Trophoblast cell (in vitro differentiated cells and primary cell): ENCODE results near the gene SEZ6L.

Source experiments
- DNase-seq, 2 donors: peaks; one replicate each; pipeline ENCODE4 v3.0.0-alpha.2; 2016
- H2AFZ ChIP-seq: 2 replicates; pipeline ENCODE4 v1.6.1; 2013; ENCODE audit warnings: low read length, moderate library complexity, mild to moderate bottlenecking; ENCODE audit not compliant: insufficient read depth, poor library complexity
- H2AK5ac ChIP-seq: 2 replicates; pipeline ENCODE4 v1.6.1; 2013; ENCODE audit warnings: mild to moderate bottlenecking, low read length
- H2BK120ac ChIP-seq: 2 replicates; pipeline ENCODE4 v1.6.1; 2013; ENCODE audit warnings: low read length, mild to moderate bottlenecking, moderate library complexity; ENCODE audit not compliant: insufficient read depth, poor library complexity
- H2BK12ac ChIP-seq: 2 replicates; pipeline ENCODE4 v1.6.1; 2013; ENCODE audit warnings: mild to moderate bottlenecking, low read length, moderate library complexity
- H2BK5ac ChIP-seq: 2 replicates; pipeline ENCODE4 v1.6.1; 2013; ENCODE audit warnings: low read length, low read depth, moderate library complexity, mild to moderate bottlenecking; ENCODE audit not compliant: poor library complexity
- H3K14ac ChIP-seq: 2 replicates; pipeline ENCODE4 v1.6.1; 2013; ENCODE audit warnings: mild to moderate bottlenecking, low read length
- H3K18ac ChIP-seq: 2 replicates; pipeline ENCODE4 v1.6.1; 2013; ENCODE audit warnings: mild to moderate bottlenecking, low read length
- H3K23ac ChIP-seq: 2 replicates; pipeline ENCODE4 v1.6.1; 2013; ENCODE audit warnings: low read length
- H3K27ac ChIP-seq: 2 replicates; pipeline ENCODE4 v1.5.1; 2013; ENCODE audit warnings: low read depth, mild to moderate bottlenecking, inconsistent platforms, low read length, moderate library complexity
- H3K27me3 ChIP-seq: 2 replicates; pipeline ENCODE4 v1.6.1; 2013; ENCODE audit warnings: inconsistent platforms, mild to moderate bottlenecking, low read length, moderate library complexity; ENCODE audit not compliant: insufficient read depth
- H3K36me3 ChIP-seq, 2 experiments: 1 replicate in 1 of 2; 2 replicates in 1 of 2; pipeline ENCODE4 v1.6.1; 2013; ENCODE audit warnings: low read length in 2 of 2, mild to moderate bottlenecking in 2 of 2, moderate library complexity in 1 of 2; ENCODE audit not compliant: insufficient read depth in 2 of 2, control insufficient read depth in 1 of 2
- H3K4ac ChIP-seq: 2 replicates; pipeline ENCODE4 v1.6.1; 2013; ENCODE audit warnings: low read depth, mild to moderate bottlenecking, low read length, moderate library complexity
- H3K4me1 ChIP-seq, 2 experiments: 1 replicate in 1 of 2; 2 replicates in 1 of 2; pipeline ENCODE4 v1.6.1; 2013; ENCODE audit warnings: low read length in 2 of 2, mild to moderate bottlenecking in 2 of 2, moderate library complexity in 1 of 2; ENCODE audit not compliant: insufficient read depth in 2 of 2, control insufficient read depth in 1 of 2
- H3K4me2 ChIP-seq: 2 replicates; pipeline ENCODE4 v1.6.1; 2013; ENCODE audit warnings: inconsistent platforms, mild to moderate bottlenecking, low read length, moderate library complexity
- H3K4me3 ChIP-seq: 2 replicates; pipeline ENCODE4 v1.5.1; 2013; ENCODE audit warnings: mild to moderate bottlenecking, low read depth, low read length, inconsistent platforms
- H3K79me1 ChIP-seq: one replicate; pipeline ENCODE4 v1.6.1; 2013; ENCODE audit warnings: low read length
- H3K79me2 ChIP-seq: 2 replicates; pipeline ENCODE4 v1.6.1; 2013; ENCODE audit warnings: low read length, mild to moderate bottlenecking; ENCODE audit not compliant: control insufficient read depth, insufficient read depth, poor library complexity
- H3K9ac ChIP-seq: 2 replicates; pipeline ENCODE4 v1.6.1; 2013; ENCODE audit warnings: mild to moderate bottlenecking, low read length
- H3K9me3 ChIP-seq: 2 replicates; pipeline ENCODE4 v1.6.1; 2013; ENCODE audit warnings: low read depth, mild to moderate bottlenecking, control low read depth, inconsistent platforms, low read length; ENCODE audit not compliant: insufficient read depth
- H4K12ac ChIP-seq: 2 replicates; pipeline ENCODE4 v1.6.1; 2013; ENCODE audit warnings: low read depth, mild to moderate bottlenecking, low read length, moderate library complexity
- H4K8ac ChIP-seq: 2 replicates; pipeline ENCODE4 v1.6.1; 2013; ENCODE audit warnings: low read depth, mild to moderate bottlenecking, low read length, moderate library complexity
- H4K91ac ChIP-seq: one replicate; pipeline ENCODE4 v1.6.1; 2013; ENCODE audit warnings: low read depth, mild to moderate bottlenecking, low read length, moderate library complexity
- WGBS: extraction: QIAGEN DNeasy Blood & Tissue Kit; methylation state at CpG from one replicate; pipeline ENCODE4 v1.1.7; 2013; ENCODE audit warnings: missing lambda C conversion rate; ENCODE audit not compliant: insufficient read length, insufficient coverage; ENCODE audit errors: extremely low coverage; 5-methylcytosine and 5-hydroxymethylcytosine counted together

SEZ6L gene

GRCh38 chr22:26139310-26139709, 30.0 kb upstream of the SEZ6L start:
- no peak overlapping the region for H2AK5ac ChIP-seq
- no peaks in the 10 kb centered on the region for H3K79me2 ChIP-seq
- no peak for DNase-seq
- H3K4me3 ChIP-seq: no peak overlapping the region
- H4K12ac ChIP-seq: no peak overlapping the region
- H3K27me3 ChIP-seq: no peaks in the 10 kb centered on the region
- no peaks in the 10 kb centered on the region for H3K9me3 ChIP-seq
- H3K4ac ChIP-seq: no peak overlapping the region
- H2BK12ac ChIP-seq: no peak overlapping the region
- no peak overlapping the region for H2AFZ ChIP-seq
- H3K79me1 ChIP-seq: no peaks in the 10 kb centered on the region
- H4K91ac ChIP-seq: no peak overlapping the region
- H3K27ac ChIP-seq: no peak overlapping the region
- no peaks in the 10 kb centered on the region for H3K4me1 ChIP-seq
- H2BK120ac ChIP-seq: no peak overlapping the region
- no CpG with 5 or more reads among the region's 4 CpGs for WGBS
- no peak overlapping the region for H3K14ac ChIP-seq
- no peak overlapping the region for H4K8ac ChIP-seq
- no peak overlapping the region for H3K23ac ChIP-seq
- no peaks in the 10 kb centered on the region for H3K36me3 ChIP-seq
- no peak overlapping the region for H3K18ac ChIP-seq
- no peak overlapping the region for H3K9ac ChIP-seq
- no peak overlapping the region for H3K4me2 ChIP-seq
- H2BK5ac ChIP-seq: no peak overlapping the region

GRCh38 chr22:26141831-26142230, 27.4 kb upstream of the SEZ6L start:
- no peak overlapping the region for H2AFZ ChIP-seq
- H2BK12ac ChIP-seq: no peak overlapping the region
- H3K9ac ChIP-seq: no peak overlapping the region
- no peak overlapping the region for H4K91ac ChIP-seq
- WGBS: no CpG with 5 or more reads among the region's 4 CpGs
- H3K14ac ChIP-seq: no peak overlapping the region
- H3K4me2 ChIP-seq: no peak overlapping the region
- H3K36me3 ChIP-seq: no peaks in the 10 kb centered on the region
- H4K8ac ChIP-seq: no peak overlapping the region
- no peaks in the 10 kb centered on the region for H3K4me1 ChIP-seq
- H3K4me3 ChIP-seq: no peak overlapping the region
- no peaks in the 10 kb centered on the region for H3K79me1 ChIP-seq
- H2BK5ac ChIP-seq: no peak overlapping the region
- no peak for DNase-seq
- no peaks in the 10 kb centered on the region for H3K79me2 ChIP-seq
- no peak overlapping the region for H4K12ac ChIP-seq
- H3K23ac ChIP-seq: no peak overlapping the region
- no peak overlapping the region for H3K4ac ChIP-seq
- no peak overlapping the region for H3K18ac ChIP-seq
- no peak overlapping the region for H2AK5ac ChIP-seq
- no peak overlapping the region for H2BK120ac ChIP-seq
- no peaks in the 10 kb centered on the region for H3K27me3 ChIP-seq
- H3K9me3 ChIP-seq: no peaks in the 10 kb centered on the region
- H3K27ac ChIP-seq: no peak overlapping the region

- no CpG with 5 or more reads among the region's 3 CpGs for WGBS
- Histone ChIP-seq H4K12ac (no peak overlapping the region), H2BK12ac (no peak overlapping the region), H3K27me3 (no peaks in the 10 kb centered on the region), H3K9me3 (no peaks in the 10 kb centered on the region), H2BK5ac (no peak overlapping the region), H3K79me1 (no peaks in the 10 kb centered on the region), H2AK5ac (no peak overlapping the region), H3K4me3 (no peak overlapping the region), H3K9ac (no peak overlapping the region), H3K4me1 (no peaks in the 10 kb centered on the region), H4K8ac (no peak overlapping the region), H2AFZ (no peak overlapping the region), H3K36me3 (no peaks in the 10 kb centered on the region), H2BK120ac (no peak overlapping the region), H3K4ac (no peak overlapping the region), H3K27ac (no peak overlapping the region), H3K23ac (no peak overlapping the region), H3K14ac (no peak overlapping the region), H3K18ac (no peak overlapping the region), H4K91ac (no peak overlapping the region), H3K79me2 (no peaks in the 10 kb centered on the region), H3K4me2 (no peak overlapping the region)
- no peak for DNase-seq
These were observed 25.4 kb upstream of the SEZ6L start for GRCh38 chr22:26143806-26144325.

DNA sequence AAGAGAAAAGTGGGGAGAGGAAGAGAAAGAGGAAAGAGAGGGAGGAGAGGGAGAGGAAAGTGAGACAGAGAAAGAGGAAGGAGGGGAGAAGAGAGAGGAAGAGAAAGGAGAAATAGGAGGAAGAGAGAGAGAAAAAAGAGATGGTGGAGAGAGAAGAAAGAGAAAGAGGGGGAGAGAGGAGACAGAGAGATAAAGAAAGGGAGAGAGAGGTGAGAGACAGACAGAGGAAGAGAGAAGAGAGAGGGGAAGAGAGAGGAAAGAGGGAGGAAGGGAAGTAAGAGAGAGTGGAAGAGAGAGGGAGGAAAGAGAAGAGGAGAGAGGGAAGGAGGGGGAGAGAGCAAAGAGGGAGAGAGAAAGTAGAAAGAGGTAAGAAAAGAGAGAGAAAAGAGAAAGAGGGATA, 9.4 kb upstream of the SEZ6L start:
- no peaks in the 10 kb centered on the region for H3K79me1 ChIP-seq
- H2BK120ac ChIP-seq: no peak overlapping the region
- no peak overlapping the region for H3K9ac ChIP-seq
- H3K4me3 ChIP-seq: no peak overlapping the region
- no peak overlapping the region for H3K23ac ChIP-seq
- H3K36me3 ChIP-seq: no peaks in the 10 kb centered on the region
- no peak overlapping the region for H3K27ac ChIP-seq
- H4K91ac ChIP-seq: no peak overlapping the region
- no peak overlapping the region for H2BK5ac ChIP-seq
- H3K18ac ChIP-seq: no peak overlapping the region
- H2AFZ ChIP-seq: no peak overlapping the region
- no peak overlapping the region for H2BK12ac ChIP-seq
- no peak overlapping the region for H2AK5ac ChIP-seq
- H3K79me2 ChIP-seq: no peaks in the 10 kb centered on the region
- H3K9me3 ChIP-seq: peaks cover 1% of the 10 kb centered on the region
- H3K4ac ChIP-seq: no peak overlapping the region
- DNase-seq: no peak
- H3K14ac ChIP-seq: no peak overlapping the region
- no peaks in the 10 kb centered on the region for H3K27me3 ChIP-seq
- H4K8ac ChIP-seq: no peak overlapping the region
- no peaks in the 10 kb centered on the region for H3K4me1 ChIP-seq
- no peak overlapping the region for H4K12ac ChIP-seq
- H3K4me2 ChIP-seq: no peak overlapping the region
